ENCODE measurements around the gene HES2. TPM values are rescaled to one million over a fixed set of nuclear protein-coding genes. Genes with fewer than 3 reads are reported as not detected.

Gene HES2
- total RNA-seq, 120 experiments from 2014 or later = 0.13 to 0.39 (median 0.26) TPM; not detected in 116

Small RNA genes lying within 50 kb of the gene (microRNA-seq; reads per million reads assigned to microRNA genes)
- gene MIR4252 = 0 reads per million in 43 experiments

Other genes with a start within 250 kb of the HES2 start
- 100 to 1,000 TPM in 111 of 120 experiments, 10 to 100 TPM in 9; 40.0 to 225 (median 141) TPM for gene CHD5, start 239.6 kb downstream of the HES2 start, total RNA-seq
- gene RPL22, start 220.3 kb downstream of the HES2 start, total RNA-seq = 100 to 1,000 TPM; 111 to 227 (median 176) TPM
- 10 to 100 TPM in 118 of 120 experiments, 1 to 10 TPM in 2; 7.4 to 42.1 (median 22.0) TPM for gene RNF207, start 213.8 kb downstream of the HES2 start, total RNA-seq
- 10 to 100 TPM; 19.9 to 47.2 (median 31.3) TPM for gene ICMT, start 184.0 kb downstream of the HES2 start, total RNA-seq
- not detected for gene HES3, start 175.7 kb downstream of the HES2 start, total RNA-seq
- gene GPR153, start 158.8 kb downstream of the HES2 start, total RNA-seq = 10 to 100 TPM in 68 of 120 experiments, 1 to 10 TPM in 52; 2.3 to 20.2 (median 10.3) TPM
- 100 to 1,000 TPM in 112 of 120 experiments, 10 to 100 TPM in 8; 67.4 to 236 (median 171) TPM for gene ACOT7, start 26.2 kb downstream of the HES2 start, total RNA-seq
- 1 to 10 TPM in 40 of 120 experiments, under 1 TPM in 23, not detected in 57; 0.26 to 5.3 (median 1.2) TPM for gene ESPN, start 4.9 kb upstream of the HES2 start, total RNA-seq
- 100 to 1,000 TPM in 3 of 120 experiments, 10 to 100 TPM in 117; 15.2 to 106 (median 54.0) TPM for gene TNFRSF25, start 46.3 kb upstream of the HES2 start, total RNA-seq
- 100 to 1,000 TPM in 1 of 120 experiments, 10 to 100 TPM in 119; 15.9 to 101 (median 58.6) TPM for gene PLEKHG5, start 71.7 kb upstream of the HES2 start, total RNA-seq
- gene NOL9, start 134.6 kb upstream of the HES2 start, total RNA-seq = 10 to 100 TPM; 24.8 to 48.9 (median 33.6) TPM
- gene TAS1R1, start 135.4 kb upstream of the HES2 start, total RNA-seq = under 1 TPM in 22 of 120 experiments, not detected in 98; 0.14 to 0.78 (median 0.32) TPM
- gene ZBTB48, start 160.1 kb upstream of the HES2 start, total RNA-seq = 10 to 100 TPM; 19.2 to 51.0 (median 30.1) TPM
- gene KLHL21, start 182.9 kb upstream of the HES2 start, total RNA-seq = 10 to 100 TPM; 36.4 to 92.8 (median 52.5) TPM
- gene PHF13, start 193.8 kb upstream of the HES2 start, total RNA-seq = 10 to 100 TPM in 117 of 120 experiments, 1 to 10 TPM in 3; 9.4 to 21.9 (median 13.0) TPM
- gene THAP3, start 204.9 kb upstream of the HES2 start, total RNA-seq = 10 to 100 TPM; 15.9 to 40.5 (median 24.6) TPM

All from dorsolateral prefrontal cortex (tissue), 118 donors.